AG08396 (cell line): ENCODE results near the gene ADGRA3.
"Not testable (repeated sequence)": the region's sequence is repeated elsewhere in the genome, so short reads cannot be mapped to it uniquely, and the experiment has no call there.

Source experiments
- DNase-seq: peaks from one replicate; pipeline ENCODE4 v3.0.0; 2012; ENCODE audit warnings: low spot score, mixed read lengths

Gene ADGRA3

GRCh38 chr4:22440999-22441398, 74.9 kb downstream of the ADGRA3 start:
- no peak for DNase-seq

DNA sequence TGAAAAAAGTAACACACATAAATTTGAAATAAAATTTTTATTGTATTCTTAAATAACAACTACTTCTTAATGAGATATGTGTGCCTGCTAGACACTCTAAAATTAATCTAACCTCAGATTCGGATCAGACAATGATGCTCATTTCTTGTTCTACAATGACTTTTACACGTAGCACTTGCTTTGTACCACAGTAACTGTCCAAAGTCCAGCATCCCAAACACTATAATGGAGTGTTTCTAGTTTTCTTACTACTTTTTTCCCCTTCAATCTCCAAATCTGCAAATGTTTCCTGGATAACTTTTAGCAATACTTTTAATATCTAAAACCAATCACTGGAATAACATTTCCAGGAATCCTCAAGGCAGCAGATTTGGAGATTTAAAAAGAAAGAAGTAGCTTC, 75.9 kb downstream of the ADGRA3 start:
- DNase-seq, result no peak

DNA sequence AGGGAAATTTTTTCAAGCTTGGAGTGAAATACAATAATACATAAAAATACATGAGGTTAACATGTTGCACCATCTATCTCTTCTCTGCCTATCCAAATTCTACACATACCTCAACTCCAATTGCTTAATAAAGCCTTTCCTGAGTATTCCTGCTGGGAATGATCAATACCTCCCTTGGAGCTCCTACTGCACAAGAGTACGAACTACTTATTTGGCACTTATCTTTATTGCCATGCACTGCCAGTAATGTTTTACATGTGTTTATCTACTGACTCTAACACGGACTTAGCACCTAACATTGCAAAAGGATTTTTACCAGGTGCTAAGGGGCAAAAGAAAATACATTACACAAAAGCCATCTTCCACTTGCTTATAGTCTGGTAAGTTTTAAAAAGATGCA, 80.2 kb downstream of the ADGRA3 start:
- DNase-seq, result no peak

GRCh38 chr4:22434895-22435294, 81.0 kb downstream of the ADGRA3 start:
- DNase-seq, result peak; percentile 31

- no peak for DNase-seq
These were observed 85.2 kb downstream of the ADGRA3 start for GRCh38 chr4:22430626-22431025.

- no peak for DNase-seq
These were observed 87.4 kb downstream of the ADGRA3 start for GRCh38 chr4:22428441-22428840.

DNA sequence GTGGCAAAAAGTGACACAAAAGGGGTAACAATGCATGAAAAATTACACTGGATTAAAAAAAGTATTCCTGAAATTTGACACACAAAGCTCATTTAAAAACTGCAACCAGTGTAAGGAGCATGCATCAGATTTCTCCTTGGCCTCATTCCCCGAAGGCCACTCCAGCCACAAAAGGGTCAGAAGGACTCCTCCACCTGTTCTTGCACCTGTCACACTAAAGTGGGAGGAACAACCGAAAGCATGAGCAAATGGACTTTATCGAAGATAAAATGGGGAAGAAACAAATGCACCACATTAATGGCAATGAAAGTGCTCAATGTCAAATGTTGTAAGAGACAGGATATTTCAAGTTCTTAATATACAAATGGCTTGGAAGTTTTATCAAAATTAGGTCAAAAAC, 88.2 kb downstream of the ADGRA3 start:
- no peak for DNase-seq

- DNase-seq, result no peak
These were observed 95.6 kb downstream of the ADGRA3 start for GRCh38 chr4:22420291-22420690.

- DNase-seq, result no peak
These were observed 98.5 kb downstream of the ADGRA3 start for GRCh38 chr4:22417408-22417807.

DNA sequence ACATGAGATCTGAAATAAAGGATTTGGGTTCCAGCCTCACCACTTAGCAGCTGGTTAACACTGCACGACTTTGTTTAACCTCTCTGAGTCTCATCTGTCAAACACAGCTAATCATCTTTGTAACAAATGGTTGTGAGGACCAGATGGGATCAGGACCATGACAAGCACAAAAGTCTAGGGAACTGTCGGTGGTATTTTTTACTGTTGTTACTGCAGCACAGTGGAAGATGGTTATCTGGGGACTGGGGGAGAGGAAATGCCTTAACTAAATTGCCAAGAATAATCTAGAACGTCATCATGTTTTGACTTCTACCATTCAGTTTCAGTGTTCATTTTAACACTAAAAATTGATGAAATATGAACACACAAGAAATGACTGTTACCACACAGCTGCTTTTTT, 99.5 kb downstream of the ADGRA3 start:
- no peak for DNase-seq

GRCh38 chr4:22414833-22415232, 101.0 kb downstream of the ADGRA3 start:
- DNase-seq, result no peak

DNA sequence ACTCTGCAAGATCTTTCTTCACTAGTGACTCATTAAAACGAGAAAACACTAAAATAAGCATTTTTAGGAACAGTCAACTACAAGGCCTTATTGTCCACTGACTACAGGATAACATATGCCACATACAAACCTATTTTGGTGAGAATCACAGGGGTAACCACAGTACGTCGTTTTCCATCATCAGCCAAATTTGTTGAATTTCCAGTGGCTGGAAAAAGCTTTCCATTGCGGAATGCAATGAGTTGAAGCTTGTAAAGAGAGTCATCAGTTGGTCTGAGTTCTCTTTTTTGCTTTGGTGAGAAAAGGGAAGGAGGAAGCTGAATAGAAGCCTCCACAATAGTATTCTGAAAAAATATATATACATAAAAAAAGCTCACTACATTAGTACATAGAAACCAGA, 102.4 kb downstream of the ADGRA3 start:
- DNase-seq, result no peak

GRCh38 chr4:22412013-22412412, 103.9 kb downstream of the ADGRA3 start:
- no peak for DNase-seq

DNA sequence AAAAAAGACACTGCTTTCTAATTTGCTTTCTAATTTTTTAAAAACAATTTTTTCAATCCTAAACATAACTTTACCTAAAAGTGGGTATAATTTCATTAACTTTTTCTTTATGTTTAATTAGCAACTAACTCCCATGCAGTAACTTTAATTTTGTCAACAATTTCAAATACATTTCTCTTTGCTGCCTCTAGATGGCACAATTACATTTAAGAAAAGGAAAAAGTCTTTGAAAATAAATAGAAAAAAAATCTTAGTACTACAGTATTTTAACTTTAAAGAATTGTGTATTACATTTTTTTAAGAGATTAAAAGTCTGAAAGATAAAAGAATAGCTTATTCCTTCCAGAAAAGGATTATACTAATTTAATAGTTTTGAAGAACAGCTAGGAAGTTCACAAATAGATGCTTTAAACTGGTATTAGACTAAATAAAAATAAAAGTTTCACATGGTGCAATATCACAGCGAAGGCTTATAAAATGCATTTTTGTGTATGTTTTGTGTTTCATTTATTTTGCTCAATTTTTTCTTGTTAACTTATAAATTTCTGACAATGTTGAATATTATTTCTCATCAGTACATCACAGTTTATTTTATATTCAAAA, 105.1 kb downstream of the ADGRA3 start:
- DNase-seq, result no peak

GRCh38 chr4:22408474-22408873, 107.4 kb downstream of the ADGRA3 start:
- no peak for DNase-seq

DNA sequence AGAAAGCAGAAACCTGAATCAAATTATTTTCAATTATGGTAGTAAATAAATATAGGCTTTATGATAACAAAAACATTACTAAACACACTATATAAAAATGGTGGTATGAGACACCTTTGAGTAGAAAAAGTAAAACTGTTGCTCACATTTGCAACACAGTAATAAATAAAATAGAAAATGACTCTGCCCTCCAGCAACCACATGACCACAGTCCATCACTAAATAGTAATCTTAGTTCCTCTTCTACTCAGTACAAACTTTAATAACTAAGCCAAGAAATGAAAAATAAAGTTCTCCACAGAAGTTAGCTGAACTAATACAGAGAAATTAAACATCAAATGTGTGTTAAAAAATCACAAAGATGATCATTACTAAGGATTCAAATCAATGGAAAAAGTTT, 108.5 kb downstream of the ADGRA3 start:
- no peak for DNase-seq

DNA sequence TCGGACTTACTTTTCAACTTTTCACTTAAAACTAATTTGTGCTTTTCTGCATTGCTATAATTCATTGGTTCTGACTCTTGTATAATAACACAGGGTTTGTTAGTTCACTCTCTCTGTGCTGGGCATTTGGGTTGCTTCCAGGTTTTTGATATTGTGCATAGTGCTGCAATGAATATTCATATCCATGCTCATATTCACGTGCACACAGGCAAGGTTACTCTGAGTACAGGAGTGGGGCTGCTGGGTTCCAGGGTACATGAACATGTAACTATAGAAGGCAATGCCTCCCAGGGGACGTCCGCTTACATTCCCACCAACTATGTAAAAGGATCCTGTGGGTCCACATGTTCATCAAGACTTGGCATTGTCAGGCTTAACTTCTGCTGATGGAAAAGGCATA, 117.2 kb downstream of the ADGRA3 start:
- no peak for DNase-seq

DNA sequence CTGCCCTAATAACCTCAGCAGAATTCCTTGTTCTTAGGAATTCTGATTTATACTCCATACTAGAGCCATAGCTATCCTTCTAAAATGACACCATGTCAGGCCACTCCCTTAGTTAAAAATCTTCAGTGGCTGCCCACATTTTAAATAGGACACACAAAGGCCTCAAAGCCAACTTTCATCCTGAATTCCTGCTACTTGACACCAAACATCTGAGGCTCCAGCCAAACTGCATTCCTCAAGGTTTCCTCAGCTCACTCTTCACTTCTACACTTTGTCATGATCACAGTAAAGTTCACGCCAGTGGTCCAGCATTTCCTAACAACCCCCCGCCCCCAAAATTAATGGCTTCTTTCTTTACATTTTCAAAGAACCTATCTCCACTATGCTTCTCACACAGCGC, 124.3 kb downstream of the ADGRA3 start:
- DNase-seq, result peak; percentile 26

DNA sequence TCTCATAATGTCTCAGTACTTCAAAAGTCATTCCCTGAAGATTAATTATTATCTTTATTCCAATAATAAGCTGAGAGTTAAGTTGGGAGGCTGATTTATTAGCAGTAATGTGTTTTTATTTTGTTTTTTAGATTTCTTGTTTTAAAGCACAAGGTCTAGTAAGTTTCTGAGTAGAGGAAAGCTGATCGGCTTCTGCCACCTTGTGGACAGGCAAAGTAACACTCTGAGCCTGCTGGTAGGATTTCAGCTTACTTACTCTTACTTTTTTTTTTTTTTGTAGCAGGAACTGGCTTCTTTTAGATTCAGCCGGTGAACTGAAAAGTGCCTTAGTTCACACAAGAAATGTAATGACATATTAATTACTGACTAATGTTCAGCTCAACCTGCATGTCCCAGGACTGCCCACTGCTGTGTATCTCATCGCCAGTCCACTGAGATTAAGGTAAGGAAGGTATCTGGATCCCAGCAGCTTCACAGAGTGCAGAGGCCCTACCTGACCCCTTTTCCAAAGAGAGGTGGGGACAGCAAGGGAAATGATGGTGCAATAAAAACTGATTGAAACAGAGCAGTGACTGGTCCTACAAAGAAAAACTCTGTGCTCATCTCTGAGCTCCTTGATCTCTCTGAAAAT, 126.5 kb downstream of the ADGRA3 start:
- peak; percentile 60 for DNase-seq

GRCh38 chr4:22385611-22386011, 130.3 kb downstream of the ADGRA3 start:
- no peak for DNase-seq

- DNase-seq, result no peak
These were observed 131.7 kb downstream of the ADGRA3 start for GRCh38 chr4:22384154-22384553.

DNA sequence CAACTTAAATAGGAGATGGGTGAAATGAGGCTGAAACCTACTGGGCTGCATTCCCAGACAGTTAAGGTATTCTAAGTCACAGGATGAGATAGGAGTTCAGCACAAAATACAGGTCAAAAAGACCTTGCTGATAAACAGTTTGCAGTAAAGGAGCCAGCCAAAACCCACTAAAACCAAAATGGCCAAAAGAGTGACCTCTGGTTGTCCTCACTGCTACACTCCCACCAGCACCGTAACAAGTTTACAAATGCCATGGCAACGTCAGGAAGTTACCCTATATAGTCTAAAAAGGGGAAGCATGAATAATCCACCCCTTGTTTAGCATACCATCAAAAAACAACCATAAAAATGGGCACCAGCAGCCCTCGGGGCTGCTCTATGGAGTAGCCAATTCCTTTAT, 133.7 kb downstream of the ADGRA3 start:
- not testable (repeated sequence) for DNase-seq

- no peak for DNase-seq
These were observed 142.9 kb downstream of the ADGRA3 start for GRCh38 chr4:22372986-22373385.

DNA sequence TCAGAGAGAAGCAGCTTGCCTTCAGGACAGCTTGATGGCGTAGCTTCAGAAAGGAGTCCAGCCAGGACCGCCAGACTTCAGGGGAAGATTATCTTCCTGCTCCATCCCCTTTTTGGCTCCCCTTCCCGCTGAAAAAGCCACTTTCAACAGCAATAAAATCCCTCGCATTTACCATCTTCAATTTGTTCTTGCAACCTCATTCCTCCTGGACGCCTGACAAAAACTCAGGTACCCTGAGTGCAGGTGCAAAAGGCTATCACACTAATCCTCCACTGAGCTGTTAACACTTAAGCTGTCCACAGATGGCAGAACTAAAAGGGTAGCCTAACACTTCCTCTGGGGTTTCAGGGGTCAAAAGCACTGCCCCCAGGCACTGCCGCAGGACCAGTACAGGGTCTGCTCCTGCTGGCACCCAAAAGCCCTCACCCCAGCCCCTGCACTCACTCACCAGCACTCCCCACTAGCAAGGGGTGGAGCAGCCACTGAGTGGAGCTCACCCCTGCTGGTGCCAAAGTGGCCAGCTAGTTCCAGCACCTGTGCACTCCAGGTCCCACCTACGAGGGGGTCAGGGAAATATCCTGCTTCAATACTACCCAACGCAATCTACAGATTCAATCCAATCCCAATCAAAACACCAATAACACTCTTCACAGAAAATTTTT, 145.8 kb downstream of the ADGRA3 start:
- DNase-seq, result no peak
